Stomach (tissue), 9 donors: ENCODE results near the gene WBP2. TPM values are rescaled to one million over a fixed set of nuclear protein-coding genes. Genes with fewer than 3 reads are reported as not detected.

Source experiments
- DNase-seq, 2 donors: peaks; one replicate each; pipeline versions ENCODE4 v3.0.0 to v3.0.0-alpha.2; 2013 to 2019
- H3K27ac ChIP-seq, 5 donors: fragments of 200-600 bp in 4 of 5; sonication (generic) in 4 of 5; one replicate each; pipeline ENCODE4 v1.5.1; 2013 to 2019; ENCODE audit warnings: mild to moderate bottlenecking in 1 of 5, moderate library complexity in 1 of 5
- H3K27me3 ChIP-seq, 3 donors: fragments of 200-600 bp; sonication (generic); one replicate each; pipeline ENCODE4 v1.5.1; 2017 to 2019; ENCODE audit warnings: mixed run types in 1 of 3
- H3K36me3 ChIP-seq, 4 donors: fragments of 200-600 bp; sonication (generic); 1 replicate in 3 of 4; 2 replicates in 1 of 4; pipeline ENCODE4 v1.5.1; 2016 to 2019
- H3K4me1 ChIP-seq, 4 donors: fragments of 200-600 bp; sonication (generic); one replicate each; pipeline ENCODE4 v1.5.1; 2016 to 2019
- H3K4me3 ChIP-seq, 4 donors: fragments of 200-600 bp; sonication (generic) in 3 of 4; one replicate each; pipeline ENCODE4 v1.5.1; 2016 to 2019; ENCODE audit warnings: mild to moderate bottlenecking in 1 of 4
- H3K9me3 ChIP-seq, 4 donors: fragments of 200-600 bp; sonication (generic); one replicate each; pipeline ENCODE4 v1.5.1; 2016 to 2019
- EP300 ChIP-seq: sonication (generic); formaldehyde crosslinking; IDR thresholded peaks from one replicate; pipeline ENCODE4 v1.6.1; 2017; ENCODE audit warnings: antibody characterized with exemption
- POLR2A ChIP-seq, 4 donors: fragments of 450-650 bp; IDR thresholded peaks; one replicate each; pipeline ENCODE4 v1.6.1; 2016; ENCODE audit warnings: antibody characterized with exemption in 4 of 4, control low read depth in 2 of 4, mild to moderate bottlenecking in 1 of 4, moderate library complexity in 1 of 4
- POLR2AphosphoS5 ChIP-seq, 3 donors: sonication (generic); formaldehyde crosslinking; IDR thresholded peaks; one replicate each; pipeline ENCODE4 v1.6.1; 2016; ENCODE audit warnings: antibody characterized with exemption in 3 of 3
- WGBS, 5 donors: extraction: QIAGEN DNeasy Blood & Tissue Kit in 3 of 5; methylation state at CpG; one replicate each; pipeline versions ENCODE4 v1.1.5 to v1.1.7; 2013 to 2018; 5-methylcytosine and 5-hydroxymethylcytosine counted together
- intact Hi-C: fragments of 100-400 bp; cut with DNase I; formaldehyde crosslinking; loops from one replicate; pipeline ENCODE4 v1.15.1; 2023; ENCODE audit warnings: low total_unique reads
- polyA plus RNA-seq, 3 donors: library from polyadenylated mRNA; stranded (reverse); fragments of 200-250 nt; gene quantifications; one replicate each; pipeline ENCODE4 v1.2.3, GENCODE V29; 2013
- total RNA-seq, 5 donors: library from RNA; depleted of rRNA; stranded (reverse); fragments of >200 nt; gene quantifications; one replicate each; pipeline versions ENCODE4 v1.1.0 to v1.2.3, GENCODE V29; 2014 to 2016
- TF ChIP-seq, protein P1 (sequence below), 7 experiments: fragments of 450-650 bp in 4 of 7; fragments of 200-600 bp in 3 of 7; sonication (generic) in 3 of 7; IDR thresholded peaks; one replicate each; pipeline ENCODE4 v1.5.1; 2016 to 2019; ENCODE audit warnings: antibody characterized with exemption in 7 of 7, control low read depth in 2 of 7, mild to moderate bottlenecking in 1 of 7
- donor health status: healthy with polysubstance abuse.
- donor health status: Bipolar disorder and iron deficiency.
- donor health status: healthy.

The WBP2 gene
- total and polyA plus RNA-seq, 8 donors = 28.6 to 122 (median 72.5) TPM

GRCh38 chr17:75892556-75893224 is 37.6 kb upstream of the WBP2 start:
- Histone ChIP-seq H3K4me3 (no peak overlapping the region), H3K36me3 (peaks cover 29 to 50% (median 42%) of the 10 kb centered on the region in 4 donors), H3K9me3 (no peaks in the 10 kb centered on the region), H3K27me3 (no peaks in the 10 kb centered on the region), H3K27ac (peak overlapping the region in 1 of 5 donors; percentile 24), H3K4me1 (peaks cover 19 to 56% (median 38%) of the 10 kb centered on the region in 4 donors)
- 86 to 92% (median 88%) methylated on average over 14 to 16 of the region's 16 CpGs for WGBS, 5 donors
- intact Hi-C loops = no loop called here
- TF ChIP-seq EP300 (no peak), POLR2AphosphoS5 (IDR thresholded peaks at IDR 0.05) (no peak), POLR2A (IDR thresholded peaks at IDR 0.05) (no peak)
- TF ChIP-seq, protein P1, sequence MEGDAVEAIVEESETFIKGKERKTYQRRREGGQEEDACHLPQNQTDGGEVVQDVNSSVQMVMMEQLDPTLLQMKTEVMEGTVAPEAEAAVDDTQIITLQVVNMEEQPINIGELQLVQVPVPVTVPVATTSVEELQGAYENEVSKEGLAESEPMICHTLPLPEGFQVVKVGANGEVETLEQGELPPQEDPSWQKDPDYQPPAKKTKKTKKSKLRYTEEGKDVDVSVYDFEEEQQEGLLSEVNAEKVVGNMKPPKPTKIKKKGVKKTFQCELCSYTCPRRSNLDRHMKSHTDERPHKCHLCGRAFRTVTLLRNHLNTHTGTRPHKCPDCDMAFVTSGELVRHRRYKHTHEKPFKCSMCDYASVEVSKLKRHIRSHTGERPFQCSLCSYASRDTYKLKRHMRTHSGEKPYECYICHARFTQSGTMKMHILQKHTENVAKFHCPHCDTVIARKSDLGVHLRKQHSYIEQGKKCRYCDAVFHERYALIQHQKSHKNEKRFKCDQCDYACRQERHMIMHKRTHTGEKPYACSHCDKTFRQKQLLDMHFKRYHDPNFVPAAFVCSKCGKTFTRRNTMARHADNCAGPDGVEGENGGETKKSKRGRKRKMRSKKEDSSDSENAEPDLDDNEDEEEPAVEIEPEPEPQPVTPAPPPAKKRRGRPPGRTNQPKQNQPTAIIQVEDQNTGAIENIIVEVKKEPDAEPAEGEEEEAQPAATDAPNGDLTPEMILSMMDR (IDR thresholded peaks at IDR 0.05) = no peak
- no peak for DNase-seq

DNA sequence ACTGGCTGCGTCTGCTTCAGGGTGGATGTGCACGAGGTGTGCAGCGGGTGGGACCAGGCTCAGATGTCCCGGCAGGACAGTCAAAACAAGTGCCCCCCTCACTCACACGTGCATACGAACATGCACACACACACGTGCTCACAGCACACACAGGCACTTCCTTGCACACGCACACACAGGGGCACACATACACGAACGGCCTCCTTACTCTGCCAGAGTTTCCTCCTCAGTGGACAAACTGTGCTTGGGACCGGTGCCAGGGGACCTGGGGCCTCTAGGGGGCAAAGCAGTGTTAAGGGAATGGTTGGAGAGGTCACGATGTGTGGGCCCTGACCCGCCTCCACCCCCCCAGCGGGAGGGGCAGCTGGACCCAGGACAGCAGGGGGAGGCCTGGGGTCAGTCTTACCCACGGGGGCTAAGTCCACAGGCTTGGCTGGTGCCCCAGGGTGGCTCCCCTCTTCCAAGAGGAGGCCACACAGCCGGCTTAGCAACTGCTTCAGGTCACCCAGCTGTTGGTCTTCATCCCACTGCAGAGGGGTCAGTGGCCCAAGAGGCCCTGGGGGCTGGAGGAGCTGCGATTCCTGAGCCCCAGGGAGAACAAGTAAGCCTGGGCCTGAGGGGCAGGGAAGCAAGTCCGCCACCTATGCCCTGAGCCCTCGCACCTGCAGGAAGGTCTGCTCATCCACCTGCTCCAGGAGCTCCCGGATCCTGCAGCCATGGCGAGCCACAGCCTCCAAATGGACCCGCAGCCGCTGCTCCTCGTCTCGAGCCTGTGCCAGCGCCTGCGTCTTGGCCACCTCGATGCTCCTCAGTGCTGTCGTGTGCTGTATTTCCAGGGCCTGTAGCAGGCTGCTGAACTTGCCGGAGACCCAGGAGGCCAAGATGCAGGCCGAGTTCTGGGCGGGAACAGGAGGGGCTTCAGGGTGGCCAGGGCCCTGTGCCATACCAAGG is 36.7 kb upstream of the WBP2 start:
- intact Hi-C loops = no loop called here
- Histone ChIP-seq H3K27me3 (no peaks in the 10 kb centered on the region), H3K36me3 (peaks cover 29 to 55% (median 40%) of the 10 kb centered on the region in 4 donors), H3K4me1 (peaks cover 14 to 48% (median 30%) of the 10 kb centered on the region in 4 donors), H3K9me3 (no peaks in the 10 kb centered on the region), H3K4me3 (no peak overlapping the region), H3K27ac (no peak overlapping the region)
- DNase-seq = peak in 1 of 2 donors; percentile 40
- 65 to 76% (median 74%) methylated on average over 22 to 32 of the region's 32 CpGs for whole genome bisulfite sequencing, 5 donors
- TF ChIP-seq EP300 (no peak), POLR2A (IDR thresholded peaks at IDR 0.05) (no peak), POLR2AphosphoS5 (IDR thresholded peaks at IDR 0.05) (no peak)
- TF ChIP-seq, protein P1 (IDR thresholded peaks at IDR 0.05) = no peak

DNA sequence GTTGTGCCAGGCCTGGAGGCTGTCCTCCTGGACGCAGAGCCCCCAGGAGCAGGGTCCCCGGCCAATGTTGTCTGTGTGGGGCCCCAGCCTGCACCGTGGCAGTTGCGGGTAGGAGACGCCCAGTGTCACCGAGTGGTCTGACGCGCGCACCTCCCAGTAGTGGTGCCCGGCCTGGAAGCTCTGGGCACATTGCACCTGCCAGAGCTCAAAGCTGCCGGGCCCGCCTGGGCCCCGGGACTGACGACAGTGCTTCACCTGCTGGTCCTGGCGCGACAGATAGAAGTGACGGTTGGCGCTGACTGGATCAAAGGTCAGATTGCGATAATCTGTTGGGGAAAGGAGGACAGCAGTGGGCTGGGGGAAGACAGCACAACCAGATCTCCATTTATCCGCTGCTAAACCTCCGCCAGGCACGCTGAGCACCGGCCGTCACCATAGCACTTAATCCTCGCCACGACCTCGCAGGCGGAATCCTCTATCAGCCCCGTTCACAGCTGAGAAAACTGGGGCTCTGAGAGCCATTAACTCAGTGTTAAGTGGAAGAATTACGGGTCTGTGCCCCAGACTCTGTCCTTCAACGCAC is 36.0 kb upstream of the WBP2 start:
- DNase-seq = no peak
- WGBS, 5 donors = 83 to 94% (median 91%) methylated on average over 21 to 31 of the region's 31 CpGs
- peaks cover 29 to 55% (median 40%) of the 10 kb centered on the region in 4 donors for H3K36me3 ChIP-seq

GRCh38 chr17:75889454-75889853 is 34.3 kb upstream of the WBP2 start:
- peaks cover 29 to 55% (median 40%) of the 10 kb centered on the region in 4 donors for H3K36me3 ChIP-seq
- H3K9me3 ChIP-seq = no peaks in the 10 kb centered on the region
- no peak for DNase-seq
- WGBS, 5 donors = 67 to 77% (median 74%) methylated on average over 6 of the region's 6 CpGs
- H3K27ac ChIP-seq = no peak overlapping the region
- no peaks in the 10 kb centered on the region for H3K27me3 ChIP-seq
- intact Hi-C loops = no loop called here
- peaks cover 1 to 30% (median 15%) of the 10 kb centered on the region in 4 donors for H3K4me1 ChIP-seq
- no peak for TF ChIP-seq EP300
- TF ChIP-seq POLR2AphosphoS5 (IDR thresholded peaks at IDR 0.05) = no peak
- TF ChIP-seq, protein P1 (IDR thresholded peaks at IDR 0.05) = no peak
- TF ChIP-seq POLR2A (IDR thresholded peaks at IDR 0.05) = no peak
- no peak overlapping the region for H3K4me3 ChIP-seq

More for the DNA sequence above, 36.0 kb upstream of the WBP2 start:
- no peaks in the 10 kb centered on the region for H3K9me3 ChIP-seq
- H3K27me3 ChIP-seq = no peaks in the 10 kb centered on the region
- intact Hi-C loops = no loop called here
- H3K4me3 ChIP-seq = no peak overlapping the region
- H3K27ac ChIP-seq = no peak overlapping the region
- no peak for TF ChIP-seq POLR2A (IDR thresholded peaks at IDR 0.05)
- H3K4me1 ChIP-seq = peaks cover 14 to 46% (median 28%) of the 10 kb centered on the region in 4 donors
